Measurements from ENCODE around the gene DNAH2. TPM values are rescaled to one million over a fixed set of nuclear protein-coding genes. Genes with fewer than 3 reads are reported as not detected.

DNAH2 gene
- total RNA-seq, 2 experiments from 2014 or later, result not detected

- no peak for DNase-seq
- H3K9me3 Mint-ChIP-seq, result no peaks in the 10 kb centered on the region
- peaks cover 52% of the 10 kb centered on the region for H3K4me1 Mint-ChIP-seq (ENCODE audit: low read depth)
- intact Hi-C loops (cut with micrococcal nuclease), result loop anchor here (2.0 to 5.0 kb wide), 2 partner anchors 14 to 44 kb away; partner anchors contain the start of genes CHD3 and NAA38
- CTCF ChIA-PET, result interaction anchor here (1.0 to 1.8 kb wide), 3 partner anchors 8 to 14 kb away, joined by 3 to 5 read pairs (median 5); partner anchors contain the start of genes CYB5D1 and NAA38
- peak; percentile 1 for ATAC-seq
- no peak for TF ChIP-seq CTCF (IDR thresholded peaks at IDR 0.05)
- POLR2A ChIA-PET, result interaction anchor here (0.6 to 6.6 kb wide), 8 partner anchors 8 to 156 kb away, joined by 3 to 35 read pairs (median 4); partner anchors contain the start of genes NAA38, TMEM88 and TP53
- H3K27me3 Mint-ChIP-seq, result no peaks in the 10 kb centered on the region
- peak overlapping the region; percentile 83 for H3K4me3 Mint-ChIP-seq
- peaks cover 44% of the 10 kb centered on the region for H3K36me3 Mint-ChIP-seq (ENCODE audit: low read depth)
- H3K27ac Mint-ChIP-seq, result peak overlapping the region; percentile 98
These were observed 125.7 kb downstream of the DNAH2 start for GRCh38 chr17:7843257-7843535.

- Mint-ChIP-seq H3K36me3 (ENCODE audit: low read depth) (peaks cover 45% of the 10 kb centered on the region), H3K27ac (peak overlapping the region; percentile 98), H3K4me3 (peak overlapping the region; percentile 83), H3K27me3 (no peaks in the 10 kb centered on the region), H3K4me1 (ENCODE audit: low read depth) (peaks cover 50% of the 10 kb centered on the region), H3K9me3 (no peaks in the 10 kb centered on the region)
- ATAC-seq (peak; percentile 25), DNase-seq (peak; percentile 94)
- CTCF ChIA-PET, result interaction anchor here (1.0 to 1.8 kb wide), 2 partner anchors 9 to 14 kb away, joined by 3 to 5 read pairs; partner anchors contain the start of genes CYB5D1 and NAA38
- POLR2A ChIA-PET, result interaction anchor here (0.6 to 6.6 kb wide), 7 partner anchors 9 to 157 kb away, joined by 3 to 35 read pairs (median 5); partner anchors contain the start of genes NAA38, TMEM88 and TP53
- intact Hi-C loops (cut with micrococcal nuclease), result loop anchor here (2.0 to 5.0 kb wide), 2 partner anchors 13 to 44 kb away; partner anchors contain the start of genes CHD3 and NAA38
- no peak for TF ChIP-seq CTCF (IDR thresholded peaks at IDR 0.05)
These were observed 126.2 kb downstream of the DNAH2 start for GRCh38 chr17:7843536-7844291.

GRCh38 chr17:7844292-7845154, 127.0 kb downstream of the DNAH2 start:
- ChIA-PET POLR2A (interaction anchor here (0.6 to 8.2 kb wide), 6 partner anchors 9 to 538 kb away, joined by 3 to 74 read pairs (median 7); partner anchors contain the start of genes KDM6B, NAA38, TMEM88 and TP53), CTCF (interaction anchor here (0.7 to 1.8 kb wide), 11 partner anchors 10 to 157 kb away, joined by 3 to 21 read pairs (median 5); partner anchors contain the start of genes CYB5D1, KDM6B, NAA38 and TP53)
- Mint-ChIP-seq H3K27me3 (no peaks in the 10 kb centered on the region), H3K36me3 (ENCODE audit: low read depth) (peaks cover 50% of the 10 kb centered on the region), H3K9me3 (no peaks in the 10 kb centered on the region), H3K4me1 (ENCODE audit: low read depth) (peaks cover 45% of the 10 kb centered on the region), H3K4me3 (peak overlapping the region; percentile 83), H3K27ac (peak overlapping the region; percentile 98)
- intact Hi-C loops (cut with micrococcal nuclease), result loop anchor here (5.0 kb wide), 1 partner anchor 43 kb away; the partner anchor contains the start of gene CHD3
- DNase-seq (peak; percentile 91), ATAC-seq (peak; percentile 45)
- no peak for TF ChIP-seq CTCF (IDR thresholded peaks at IDR 0.05)

- DNase-seq, result no peak
- POLR2A ChIA-PET, result interaction anchor here (1.0 to 8.2 kb wide), 5 partner anchors 8 to 537 kb away, joined by 3 to 74 read pairs (median 9); partner anchors contain the start of genes KDM6B, NAA38, TMEM88 and TP53
- H3K27ac Mint-ChIP-seq, result peak overlapping the region; percentile 98
- TF ChIP-seq CTCF (IDR thresholded peaks at IDR 0.05), result no peak
- CTCF ChIA-PET, result interaction anchor here (1.1 to 1.8 kb wide), 8 partner anchors 11 to 158 kb away, joined by 3 to 21 read pairs (median 6); partner anchors contain the start of genes KDM6B, NAA38 and TP53
- no peaks in the 10 kb centered on the region for H3K9me3 Mint-ChIP-seq
- peaks cover 51% of the 10 kb centered on the region for H3K36me3 Mint-ChIP-seq (ENCODE audit: low read depth)
- H3K4me1 Mint-ChIP-seq (ENCODE audit: low read depth), result peaks cover 45% of the 10 kb centered on the region
- ATAC-seq, result no peak
- peak overlapping the region; percentile 83 for H3K4me3 Mint-ChIP-seq
- H3K27me3 Mint-ChIP-seq, result no peaks in the 10 kb centered on the region
- intact Hi-C loops (cut with micrococcal nuclease), result no loop called here
These were observed 128.0 kb downstream of the DNAH2 start for GRCh38 chr17:7845359-7846062.
